ENCODE data around the gene KLF11. TPM values are rescaled to one million over a fixed set of nuclear protein-coding genes. Genes with fewer than 3 reads are reported as not detected.

Gene KLF11
- total RNA-seq, 4 donors from 2014 or later = 20.1 to 57.2 (median 33.6) TPM

DNA sequence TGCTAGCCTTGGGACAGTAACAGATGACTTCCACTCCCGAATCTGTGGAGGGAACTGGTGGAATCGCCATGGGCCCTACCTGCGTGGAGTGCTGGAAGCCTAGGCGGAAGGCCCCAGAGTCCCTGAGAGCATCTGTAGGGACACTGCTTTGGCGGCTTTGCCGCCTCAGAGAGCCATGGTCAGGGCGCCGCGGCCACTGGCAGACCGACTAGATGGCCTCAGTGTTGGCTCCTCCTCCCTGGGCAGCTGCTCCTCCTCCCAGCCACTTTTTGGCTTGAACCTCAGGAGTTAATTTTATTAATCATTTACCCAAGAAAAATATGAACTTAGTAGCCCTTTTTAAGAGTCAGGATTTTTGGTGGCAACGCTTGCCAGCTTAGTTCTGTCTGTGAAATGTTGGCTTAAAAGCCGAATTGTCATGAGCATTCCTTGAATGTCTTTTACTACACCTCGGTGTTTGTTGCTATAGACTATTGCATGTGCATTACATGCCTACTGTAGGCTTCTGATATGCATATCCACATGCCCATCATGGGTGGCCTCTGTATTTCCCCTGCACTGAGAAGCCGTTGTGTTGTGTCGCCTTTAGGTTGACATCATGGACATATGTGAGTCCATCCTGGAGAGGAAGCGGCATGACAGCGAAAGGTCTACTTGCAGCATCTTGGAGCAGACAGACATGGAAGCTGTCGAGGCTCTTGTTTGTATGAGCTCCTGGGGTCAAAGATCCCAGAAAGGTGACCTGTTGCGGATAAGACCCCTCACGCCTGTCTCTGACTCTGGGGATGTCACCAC lies 2.4 kb downstream of the KLF11 start:
- H3K27ac ChIP-seq = peak overlapping the region in 3 of 4 donors; percentile 92 to 99 (median 98)
- no peak for TF ChIP-seq EP300 (IDR thresholded peaks at IDR 0.05)
- TF ChIP-seq POLR2A (IDR thresholded peaks at IDR 0.05) = no peak
- TF ChIP-seq, protein P1, sequence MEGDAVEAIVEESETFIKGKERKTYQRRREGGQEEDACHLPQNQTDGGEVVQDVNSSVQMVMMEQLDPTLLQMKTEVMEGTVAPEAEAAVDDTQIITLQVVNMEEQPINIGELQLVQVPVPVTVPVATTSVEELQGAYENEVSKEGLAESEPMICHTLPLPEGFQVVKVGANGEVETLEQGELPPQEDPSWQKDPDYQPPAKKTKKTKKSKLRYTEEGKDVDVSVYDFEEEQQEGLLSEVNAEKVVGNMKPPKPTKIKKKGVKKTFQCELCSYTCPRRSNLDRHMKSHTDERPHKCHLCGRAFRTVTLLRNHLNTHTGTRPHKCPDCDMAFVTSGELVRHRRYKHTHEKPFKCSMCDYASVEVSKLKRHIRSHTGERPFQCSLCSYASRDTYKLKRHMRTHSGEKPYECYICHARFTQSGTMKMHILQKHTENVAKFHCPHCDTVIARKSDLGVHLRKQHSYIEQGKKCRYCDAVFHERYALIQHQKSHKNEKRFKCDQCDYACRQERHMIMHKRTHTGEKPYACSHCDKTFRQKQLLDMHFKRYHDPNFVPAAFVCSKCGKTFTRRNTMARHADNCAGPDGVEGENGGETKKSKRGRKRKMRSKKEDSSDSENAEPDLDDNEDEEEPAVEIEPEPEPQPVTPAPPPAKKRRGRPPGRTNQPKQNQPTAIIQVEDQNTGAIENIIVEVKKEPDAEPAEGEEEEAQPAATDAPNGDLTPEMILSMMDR (IDR thresholded peaks at IDR 0.05) = no peak
- no peak for TF ChIP-seq POLR2AphosphoS5 (IDR thresholded peaks at IDR 0.05)
- H3K9me3 ChIP-seq = no peaks in the 10 kb centered on the region
- H3K4me1 ChIP-seq = peaks cover 0 to 86% (median 63%) of the 10 kb centered on the region in 3 donors
- no peak for ATAC-seq
- peak overlapping the region in 1 of 2 donors; percentile 79 for H3K4me3 ChIP-seq
- H3K27me3 ChIP-seq = no peaks in the 10 kb centered on the region
- WGBS, 2 donors (ENCODE audit: low coverage in 1 of 2) = 48 to 56% methylated on average over 7 to 13 of the region's 20 CpGs
- H3K36me3 ChIP-seq = peaks cover 0 to 44% of the 10 kb centered on the region in 2 donors

DNA sequence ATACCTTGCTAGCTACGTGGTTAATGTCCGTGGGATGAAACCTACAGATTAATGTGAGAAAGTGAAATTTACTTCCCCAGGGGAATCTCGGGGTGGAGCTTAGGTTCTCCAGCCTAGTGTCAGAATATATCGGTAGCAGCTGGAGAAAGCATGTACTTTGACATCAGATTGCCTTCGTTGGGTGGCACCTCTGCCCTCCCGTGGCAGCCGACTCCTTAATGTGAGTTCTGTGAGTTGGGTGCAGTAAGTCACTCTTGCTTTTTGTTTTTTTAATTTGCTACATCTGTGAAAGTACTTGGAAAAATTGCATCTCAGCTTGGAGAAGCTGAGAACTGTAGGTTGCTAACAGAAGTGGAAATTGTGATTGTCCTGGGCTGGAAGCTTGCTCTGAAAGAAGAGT lies 3.6 kb downstream of the KLF11 start:
- peak overlapping the region in 3 of 4 donors; percentile 52 to 99 (median 92) for H3K27ac ChIP-seq
- H3K4me3 ChIP-seq = no peak overlapping the region
- no peaks in the 10 kb centered on the region for H3K9me3 ChIP-seq
- H3K36me3 ChIP-seq = peaks cover 0 to 53% of the 10 kb centered on the region in 2 donors
- WGBS, 2 donors (ENCODE audit: low coverage in 1 of 2) = 24 to 33% methylated on average over 6 to 7 of the region's 7 CpGs
- H3K4me1 ChIP-seq = peaks cover 0 to 74% (median 51%) of the 10 kb centered on the region in 3 donors
- TF ChIP-seq POLR2A (IDR thresholded peaks at IDR 0.05) (no peak), EP300 (IDR thresholded peaks at IDR 0.05) (no peak), POLR2AphosphoS5 (IDR thresholded peaks at IDR 0.05) (no peak)
- TF ChIP-seq, protein P1 (IDR thresholded peaks at IDR 0.05) = no peak
- no peak for ATAC-seq
- H3K27me3 ChIP-seq = no peaks in the 10 kb centered on the region

DNA sequence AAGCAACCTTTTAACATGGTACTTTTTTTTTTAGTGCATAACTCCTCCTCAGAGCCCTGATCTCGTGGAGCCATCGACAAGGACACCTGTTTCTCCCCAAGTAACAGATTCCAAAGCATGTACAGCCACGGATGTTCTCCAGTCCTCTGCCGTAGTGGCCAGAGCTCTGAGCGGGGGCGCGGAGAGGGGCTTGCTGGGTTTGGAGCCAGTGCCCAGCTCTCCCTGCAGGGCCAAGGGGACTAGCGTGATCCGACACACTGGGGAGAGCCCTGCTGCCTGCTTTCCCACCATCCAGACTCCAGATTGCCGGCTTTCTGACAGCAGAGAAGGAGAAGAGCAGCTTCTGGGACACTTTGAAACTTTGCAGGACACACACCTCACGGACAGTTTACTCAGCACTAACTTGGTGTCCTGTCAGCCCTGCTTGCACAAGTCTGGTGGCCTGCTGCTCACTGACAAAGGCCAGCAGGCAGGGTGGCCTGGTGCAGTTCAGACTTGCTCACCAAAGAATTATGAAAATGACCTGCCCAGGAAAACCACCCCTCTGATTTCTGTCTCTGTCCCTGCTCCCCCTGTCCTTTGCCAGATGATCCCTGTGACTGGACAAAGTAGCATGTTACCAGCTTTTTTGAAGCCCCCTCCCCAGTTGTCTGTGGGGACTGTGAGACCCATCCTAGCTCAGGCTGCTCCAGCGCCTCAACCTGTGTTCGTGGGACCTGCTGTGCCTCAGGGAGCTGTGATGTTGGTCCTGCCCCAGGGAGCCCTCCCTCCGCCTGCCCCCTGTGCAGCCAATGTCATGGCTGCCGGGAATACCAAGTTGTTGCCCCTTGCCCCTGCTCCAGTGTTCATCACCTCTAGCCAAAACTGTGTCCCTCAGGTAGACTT lies 4.5 kb downstream of the KLF11 start:
- H3K4me3 ChIP-seq = no peak overlapping the region
- TF ChIP-seq EP300 (IDR thresholded peaks at IDR 0.05) (no peak), POLR2A (IDR thresholded peaks at IDR 0.05) (no peak), POLR2AphosphoS5 (IDR thresholded peaks at IDR 0.05) (no peak)
- TF ChIP-seq, protein P1 (IDR thresholded peaks at IDR 0.05) = no peak
- H3K9me3 ChIP-seq = no peaks in the 10 kb centered on the region
- peak overlapping the region in 3 of 4 donors; percentile 52 to 99 (median 92) for H3K27ac ChIP-seq
- peaks cover 0 to 74% (median 48%) of the 10 kb centered on the region in 3 donors for H3K4me1 ChIP-seq
- H3K36me3 ChIP-seq = peaks cover 0 to 63% of the 10 kb centered on the region in 2 donors
- ATAC-seq = no peak
- 81 to 87% methylated on average over 2 to 6 of the region's 15 CpGs for WGBS, 2 donors (ENCODE audit: low coverage in 1 of 2)
- H3K27me3 ChIP-seq = no peaks in the 10 kb centered on the region

DNA sequence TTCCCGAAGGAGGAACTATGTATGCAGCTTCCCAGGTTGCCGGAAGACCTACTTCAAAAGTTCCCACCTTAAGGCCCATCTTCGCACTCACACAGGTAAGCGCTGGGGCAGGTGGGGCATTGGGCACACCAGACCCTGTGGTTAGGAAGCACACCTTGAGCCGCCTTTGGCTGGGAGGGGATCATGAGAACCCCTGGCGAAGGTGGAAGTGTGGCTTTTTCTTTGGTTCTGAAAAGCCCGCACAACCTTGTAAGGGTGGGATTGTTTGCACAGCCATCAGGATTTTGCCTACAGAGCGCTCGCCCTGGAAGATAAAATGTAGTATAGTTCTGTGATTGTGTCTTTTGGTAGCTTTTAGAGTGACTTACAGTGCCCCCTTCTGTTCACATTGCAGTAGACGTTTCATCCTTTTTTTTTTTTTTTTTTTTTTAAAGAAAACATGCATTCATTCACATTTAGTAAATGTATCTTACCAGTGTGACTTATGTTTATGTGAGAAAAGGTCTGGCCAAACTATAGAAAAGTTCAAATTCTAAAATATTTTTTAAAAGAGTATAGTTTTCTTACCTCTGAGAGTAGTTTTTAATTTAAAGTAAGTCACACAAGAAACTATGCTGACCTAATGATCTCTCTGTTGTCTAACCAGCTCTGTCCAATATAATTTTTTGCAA lies 5.3 kb downstream of the KLF11 start:
- H3K4me3 ChIP-seq = no peak overlapping the region
- H3K9me3 ChIP-seq = no peaks in the 10 kb centered on the region
- H3K27ac ChIP-seq = peak overlapping the region in 3 of 4 donors; percentile 8 to 92 (median 52)
- ATAC-seq = no peak
- peaks cover 0 to 82% (median 48%) of the 10 kb centered on the region in 3 donors for H3K4me1 ChIP-seq
- TF ChIP-seq POLR2A (IDR thresholded peaks at IDR 0.05) = no peak
- no peak for TF ChIP-seq EP300 (IDR thresholded peaks at IDR 0.05)
- TF ChIP-seq, protein P1 (IDR thresholded peaks at IDR 0.05) = peak in 3 of 4 experiments; percentile 57 to 66 (median 63)
- TF ChIP-seq POLR2AphosphoS5 (IDR thresholded peaks at IDR 0.05) = no peak
- H3K27me3 ChIP-seq = no peaks in the 10 kb centered on the region
- H3K36me3 ChIP-seq = peaks cover 0 to 70% of the 10 kb centered on the region in 2 donors
- WGBS, 2 donors (ENCODE audit: low coverage in 1 of 2) = 15 to 47% methylated on average over 4 to 7 of the region's 10 CpGs

Data from gastroesophageal sphincter (tissue), 4 donors.